Ascending aorta (tissue), 2 donors: ENCODE data around the gene APIP. TPM values are rescaled to one million over a fixed set of nuclear protein-coding genes. Genes with fewer than 3 reads are reported as not detected.

Experiments used
- DNase-seq, 2 donors: peaks; one replicate each; pipeline ENCODE4 v3.0.0-alpha.2; 2019; ENCODE audit warnings: low spot score in 2 of 2
- H3K27ac ChIP-seq, 2 donors: fragments of 200-600 bp; sonication (generic); one replicate each; pipeline ENCODE4 v1.5.1; 2016 to 2017; ENCODE audit warnings: mild to moderate bottlenecking in 1 of 2
- H3K27me3 ChIP-seq: fragments of 200-600 bp; sonication (generic); one replicate; pipeline ENCODE4 v1.5.1; 2017
- H3K36me3 ChIP-seq, 2 donors: fragments of 200-600 bp; sonication (generic); one replicate each; pipeline ENCODE4 v1.5.1; 2016
- H3K4me1 ChIP-seq, 2 donors: fragments of 200-600 bp; sonication (generic); one replicate each; pipeline ENCODE4 v1.5.1; 2016 to 2017; ENCODE audit warnings: mild to moderate bottlenecking in 1 of 2
- H3K4me3 ChIP-seq, 2 donors: fragments of 200-600 bp; sonication (generic); one replicate each; pipeline ENCODE4 v1.5.1; 2016 to 2017; ENCODE audit warnings: mild to moderate bottlenecking in 1 of 2
- H3K9me3 ChIP-seq, 2 donors: fragments of 200-600 bp; sonication (generic); one replicate each; pipeline ENCODE4 v1.5.1; 2016
- CTCF ChIP-seq, 3 experiments: fragments of 200-600 bp in 2 of 3; fragments of 450-650 bp in 1 of 3; sonication (generic) in 2 of 3; IDR thresholded peaks; one replicate each; pipeline ENCODE4 v1.5.1; 2016 to 2019; ENCODE audit warnings: antibody characterized with exemption in 3 of 3, mild to moderate bottlenecking in 1 of 3, moderate library complexity in 1 of 3
- intact Hi-C: fragments of 100-400 bp; cut with DNase I; formaldehyde crosslinking; loops from one replicate; pipeline ENCODE4 v1.15.1; 2023
- total RNA-seq: library from RNA; depleted of rRNA; stranded (reverse); fragments of >200 nt; gene quantifications from one replicate; pipeline ENCODE4 v1.1.0, GENCODE V29; 2016

Gene APIP
- total RNA-seq, 1 donor from 2014 or later = 3.6 TPM

GRCh38 chr11:34859496-34859895 lies 56.7 kb downstream of the APIP start:
- H3K9me3 ChIP-seq = no peaks in the 10 kb centered on the region
- DNase-seq = no peak
- H3K4me3 ChIP-seq = no peak overlapping the region
- intact Hi-C loops = no loop called here
- no peaks in the 10 kb centered on the region for H3K27me3 ChIP-seq
- H3K4me1 ChIP-seq = no peaks in the 10 kb centered on the region
- no peak overlapping the region for H3K27ac ChIP-seq
- no peak for TF ChIP-seq CTCF (IDR thresholded peaks at IDR 0.05)
- no peaks in the 10 kb centered on the region for H3K36me3 ChIP-seq

GRCh38 chr11:34857463-34857862 lies 58.7 kb downstream of the APIP start:
- no peak overlapping the region for H3K27ac ChIP-seq
- no peak overlapping the region for H3K4me3 ChIP-seq
- H3K27me3 ChIP-seq = no peaks in the 10 kb centered on the region
- intact Hi-C loops = no loop called here
- no peak for TF ChIP-seq CTCF (IDR thresholded peaks at IDR 0.05)
- DNase-seq = no peak
- no peaks in the 10 kb centered on the region for H3K36me3 ChIP-seq
- no peaks in the 10 kb centered on the region for H3K4me1 ChIP-seq
- no peaks in the 10 kb centered on the region for H3K9me3 ChIP-seq

- intact Hi-C loops = no loop called here
- Histone ChIP-seq H3K4me3 (no peak overlapping the region), H3K27me3 (no peaks in the 10 kb centered on the region), H3K9me3 (no peaks in the 10 kb centered on the region), H3K36me3 (no peaks in the 10 kb centered on the region), H3K27ac (no peak overlapping the region), H3K4me1 (no peaks in the 10 kb centered on the region)
- no peak for TF ChIP-seq CTCF (IDR thresholded peaks at IDR 0.05)
- DNase-seq = no peak
Measured at GRCh38 chr11:34856251-34856650, 59.9 kb downstream of the APIP start.

GRCh38 chr11:34855754-34856095 lies 60.5 kb downstream of the APIP start:
- Histone ChIP-seq H3K36me3 (no peaks in the 10 kb centered on the region), H3K4me3 (no peak overlapping the region), H3K9me3 (no peaks in the 10 kb centered on the region), H3K27me3 (no peaks in the 10 kb centered on the region), H3K4me1 (no peaks in the 10 kb centered on the region), H3K27ac (no peak overlapping the region)
- TF ChIP-seq CTCF (IDR thresholded peaks at IDR 0.05) = no peak
- intact Hi-C loops = no loop called here
- no peak for DNase-seq

GRCh38 chr11:34855021-34855753 lies 61.0 kb downstream of the APIP start:
- Histone ChIP-seq H3K4me3 (no peak overlapping the region), H3K27ac (no peak overlapping the region), H3K36me3 (no peaks in the 10 kb centered on the region), H3K4me1 (no peaks in the 10 kb centered on the region), H3K27me3 (no peaks in the 10 kb centered on the region), H3K9me3 (no peaks in the 10 kb centered on the region)
- no peak for DNase-seq
- TF ChIP-seq CTCF (IDR thresholded peaks at IDR 0.05) = no peak
- intact Hi-C loops = no loop called here

GRCh38 chr11:34851916-34852315 lies 64.3 kb downstream of the APIP start:
- intact Hi-C loops = no loop called here
- Histone ChIP-seq H3K27me3 (no peaks in the 10 kb centered on the region), H3K27ac (no peak overlapping the region), H3K4me1 (no peaks in the 10 kb centered on the region), H3K4me3 (no peak overlapping the region), H3K9me3 (no peaks in the 10 kb centered on the region), H3K36me3 (no peaks in the 10 kb centered on the region)
- TF ChIP-seq CTCF (IDR thresholded peaks at IDR 0.05) = no peak
- no peak for DNase-seq
